Kidney capillary endothelial cell (primary cell): ENCODE results near the gene KCNC2.

Source experiments
- DNase-seq: peaks from one replicate; pipeline ENCODE4 v3.0.0-alpha.2; 2018; ENCODE audit warnings: low spot score

The KCNC2 gene

DNA sequence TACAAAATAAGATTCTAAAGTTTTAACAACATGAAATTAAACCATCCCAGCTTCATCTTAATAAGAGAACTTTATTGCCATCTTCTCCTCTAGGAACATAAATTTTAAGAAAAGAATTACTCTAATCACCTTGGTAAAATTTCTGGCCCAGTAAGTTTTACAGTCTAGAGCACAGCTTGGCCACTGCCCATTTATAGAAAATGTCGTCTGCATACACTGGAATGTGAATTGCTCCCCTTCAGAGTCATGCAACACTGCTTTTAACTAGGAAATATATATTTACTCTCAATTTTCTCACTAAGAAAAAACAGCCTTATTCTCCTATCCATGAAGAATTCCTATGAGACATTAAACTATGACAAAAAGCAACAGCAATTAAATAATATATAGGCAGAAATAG lies 48.2 kb downstream of the KCNC2 start:
- DNase-seq = no peak

DNA sequence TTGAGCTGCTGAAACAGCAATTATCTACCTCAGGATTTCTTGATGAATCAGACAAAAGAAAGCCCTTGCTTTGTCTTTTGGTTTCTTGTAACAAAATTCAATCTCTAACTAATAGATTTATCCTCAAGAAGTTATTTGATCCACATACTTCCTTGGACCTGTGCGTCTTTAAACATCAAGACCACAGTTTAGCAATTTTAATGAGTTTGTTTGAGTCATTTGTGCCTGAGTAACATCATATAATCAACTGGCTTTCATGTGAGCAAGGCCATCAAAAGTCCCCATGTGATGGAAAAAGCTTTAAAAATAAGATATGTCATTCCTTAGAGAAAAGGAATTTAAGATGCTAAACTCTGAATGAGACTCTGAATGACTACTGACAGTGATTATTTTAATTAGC lies 52.3 kb downstream of the KCNC2 start:
- DNase-seq = no peak

- DNase-seq = no peak
Measured at GRCh38 chr12:75155962-75156361, 53.7 kb downstream of the KCNC2 start.

- no peak for DNase-seq
Measured at GRCh38 chr12:75154388-75154787, 55.3 kb downstream of the KCNC2 start.

GRCh38 chr12:75139196-75139595 lies 70.4 kb downstream of the KCNC2 start:
- DNase-seq = no peak

GRCh38 chr12:75137896-75138295 lies 71.7 kb downstream of the KCNC2 start:
- DNase-seq = no peak

GRCh38 chr12:75135026-75135425 lies 74.6 kb downstream of the KCNC2 start:
- DNase-seq = no peak

- no peak for DNase-seq
Measured at GRCh38 chr12:75130811-75131210, 78.8 kb downstream of the KCNC2 start.

GRCh38 chr12:75129275-75129674 lies 80.4 kb downstream of the KCNC2 start:
- DNase-seq = no peak

GRCh38 chr12:75121036-75121705 lies 88.5 kb downstream of the KCNC2 start:
- no peak for DNase-seq

DNA sequence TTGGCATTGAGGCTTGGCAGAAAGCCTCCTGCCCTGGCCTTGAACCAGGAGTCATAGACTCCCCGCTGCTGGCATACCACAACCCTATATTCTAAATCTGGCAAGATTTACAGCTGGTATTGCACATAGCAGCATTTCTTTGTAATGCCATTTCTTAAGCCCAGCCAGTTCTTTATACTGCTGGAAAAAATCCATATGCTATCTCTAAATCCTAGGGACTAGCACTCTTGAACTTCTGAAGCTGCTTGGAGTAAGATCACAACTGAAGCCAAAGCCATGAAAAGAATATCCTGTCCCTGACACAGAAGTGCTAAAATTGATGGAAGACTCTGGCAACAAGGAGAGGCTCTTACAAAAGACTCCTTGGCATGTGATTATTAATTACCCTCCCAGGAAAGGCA lies 89.3 kb downstream of the KCNC2 start:
- no peak for DNase-seq

DNA sequence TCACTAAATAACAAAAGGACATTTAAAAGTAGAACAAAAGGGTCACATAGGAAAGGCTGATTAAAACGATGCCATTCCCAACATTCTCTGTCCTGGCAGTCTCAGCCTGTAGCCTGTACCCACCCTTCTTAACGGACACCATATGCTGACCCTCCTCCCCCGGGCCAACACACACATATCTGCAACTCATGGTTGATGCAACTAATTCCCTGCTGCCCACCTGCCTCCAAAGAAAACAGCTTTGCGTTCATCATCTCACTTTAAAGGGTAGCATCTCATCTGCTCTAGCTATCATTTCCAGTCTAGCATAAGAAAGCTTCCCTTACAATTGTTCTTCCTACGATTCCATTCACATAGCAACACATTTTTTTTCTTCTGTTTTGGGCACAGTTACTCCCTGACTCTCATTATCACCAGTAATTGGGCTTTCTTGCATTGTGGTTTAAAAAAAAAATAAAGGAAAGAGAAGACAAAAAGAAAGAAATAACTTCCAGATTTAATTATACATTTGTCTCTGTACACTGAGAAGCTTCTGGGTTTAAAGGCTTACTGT lies 92.9 kb downstream of the KCNC2 start:
- no peak for DNase-seq

GRCh38 chr12:75115748-75116147 lies 93.9 kb downstream of the KCNC2 start:
- DNase-seq = no peak

- no peak for DNase-seq
Measured at GRCh38 chr12:75103822-75104221, 105.8 kb downstream of the KCNC2 start.

GRCh38 chr12:75101781-75102180 lies 107.9 kb downstream of the KCNC2 start:
- no peak for DNase-seq

DNA sequence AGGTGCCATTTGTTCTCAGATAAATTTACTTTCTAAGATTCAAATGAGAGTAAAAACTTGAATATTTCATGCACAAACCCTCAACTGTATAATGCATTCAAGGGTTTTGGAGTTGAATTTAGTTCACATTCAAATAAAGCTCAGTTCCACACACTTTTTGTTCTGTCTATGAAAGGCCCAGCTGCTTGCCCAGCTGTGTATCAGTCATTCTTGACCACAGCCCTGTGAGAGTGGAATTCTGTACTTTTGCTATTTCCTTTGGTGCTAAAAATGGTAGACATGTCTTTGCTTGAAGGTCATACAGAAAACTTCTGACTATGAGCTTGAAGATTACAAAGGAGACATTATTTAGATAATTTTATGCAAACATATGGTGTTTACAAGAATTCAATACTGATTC lies 110.4 kb downstream of the KCNC2 start:
- DNase-seq = no peak

GRCh38 chr12:75097003-75097402 lies 112.6 kb downstream of the KCNC2 start:
- DNase-seq = no peak

- no peak for DNase-seq
Measured at GRCh38 chr12:75087654-75088053, 122.0 kb downstream of the KCNC2 start.

- no peak for DNase-seq
Measured at GRCh38 chr12:75086091-75087038, 123.3 kb downstream of the KCNC2 start.

GRCh38 chr12:75081305-75081704 lies 128.3 kb downstream of the KCNC2 start:
- DNase-seq = no peak

DNA sequence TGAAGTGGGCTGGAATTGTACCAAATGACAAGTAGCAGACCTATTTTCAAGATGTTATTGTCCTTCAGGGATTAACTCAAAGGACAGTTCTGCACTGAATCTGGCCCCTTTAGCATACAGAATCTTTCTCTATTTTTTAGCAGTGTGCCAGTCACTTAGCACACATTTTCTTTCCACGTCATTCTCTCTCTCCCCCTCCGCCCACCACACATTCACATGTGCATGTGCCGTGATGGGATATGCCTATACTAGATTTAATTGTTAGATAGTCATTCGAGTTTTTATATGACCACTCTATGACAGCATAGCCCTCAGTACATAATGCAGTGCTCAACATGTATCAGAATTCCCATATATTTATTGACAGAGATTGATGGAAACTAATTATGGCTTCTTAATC lies 129.1 kb downstream of the KCNC2 start:
- DNase-seq = no peak

DNA sequence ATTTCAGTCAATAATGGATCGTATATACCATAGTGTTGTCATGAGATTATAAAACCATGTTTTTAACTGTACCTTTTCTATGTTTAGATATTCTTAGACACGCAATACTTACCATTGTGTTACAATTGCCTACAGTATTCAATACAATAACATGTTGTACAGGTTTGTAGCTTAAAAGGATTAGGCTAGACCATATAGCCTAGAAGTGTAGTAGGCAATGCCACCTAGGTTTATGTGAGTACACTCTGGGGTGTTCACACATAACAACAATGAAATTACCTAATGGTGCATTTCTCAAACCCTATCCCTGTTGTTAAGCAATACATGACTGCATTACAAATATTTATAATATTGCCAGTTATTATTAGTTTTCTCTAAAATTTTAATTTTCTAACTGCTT lies 144.2 kb downstream of the KCNC2 start:
- DNase-seq = no peak

DNA sequence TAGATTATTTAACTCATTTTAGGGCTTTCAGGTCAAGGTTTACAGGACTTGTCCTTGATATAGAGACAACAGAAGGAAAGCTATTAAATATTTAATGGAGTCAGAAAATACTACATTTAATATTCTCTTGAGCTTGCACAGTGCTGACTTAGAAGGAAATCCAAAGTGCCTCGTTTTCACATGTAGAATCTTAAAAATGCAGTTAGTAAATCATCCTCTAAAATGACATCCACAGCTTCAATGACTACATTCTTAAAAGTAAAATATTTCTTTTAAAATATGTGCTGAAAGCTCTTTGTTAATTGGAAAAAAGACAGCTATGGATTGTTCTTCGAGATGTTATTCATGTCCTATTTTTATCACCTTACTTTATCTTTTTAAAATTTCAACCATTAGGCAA lies 146.9 kb downstream of the KCNC2 start:
- DNase-seq = no peak
